HEK293T (cell line): ENCODE data around the gene SEZ6L.

Experiments used
- ARNT ChIP-seq: fragments of 450-650 bp; IDR thresholded peaks from 2 replicates; pipeline ENCODE4 v1.6.1; 2017; ENCODE audit warnings: mild to moderate bottlenecking
- BHLHE40 ChIP-seq: fragments of 450-650 bp; IDR thresholded peaks from 2 replicates; pipeline ENCODE4 v1.6.1; 2016; ENCODE audit warnings: mild to moderate bottlenecking, moderate library complexity, borderline replicate concordance
- ELF4 ChIP-seq: fragments of 450-650 bp; IDR thresholded peaks from 2 replicates; pipeline ENCODE4 v1.6.1; 2017; ENCODE audit warnings: antibody characterized with exemption
- FOXA1 ChIP-seq: fragments of 450-650 bp; IDR thresholded peaks from 2 replicates; pipeline ENCODE4 v1.6.1; 2016; ENCODE audit warnings: mild to moderate bottlenecking
- FOXK2 ChIP-seq: fragments of 450-650 bp; IDR thresholded peaks from 2 replicates; pipeline ENCODE4 v1.6.1; 2016; ENCODE audit warnings: mild to moderate bottlenecking
- FOXM1 ChIP-seq: fragments of 450-650 bp; IDR thresholded peaks from 2 replicates; pipeline ENCODE4 v1.6.1; 2017; ENCODE audit warnings: mild to moderate bottlenecking, borderline replicate concordance
- SP1 ChIP-seq: fragments of 450-650 bp; IDR thresholded peaks from 2 replicates; pipeline ENCODE4 v1.6.1; 2017
- SUZ12 ChIP-seq: fragments of 450-650 bp; IDR thresholded peaks from 2 replicates; pipeline ENCODE4 v1.6.1; 2016; ENCODE audit warnings: mild to moderate bottlenecking
- ZNF384 ChIP-seq: fragments of 450-650 bp; IDR thresholded peaks from 2 replicates; pipeline ENCODE4 v1.6.1; 2016
- TF ChIP-seq, protein P1 (sequence below): fragments of 450-650 bp; IDR thresholded peaks from 2 replicates; pipeline ENCODE4 v1.6.1; 2016

DNA sequence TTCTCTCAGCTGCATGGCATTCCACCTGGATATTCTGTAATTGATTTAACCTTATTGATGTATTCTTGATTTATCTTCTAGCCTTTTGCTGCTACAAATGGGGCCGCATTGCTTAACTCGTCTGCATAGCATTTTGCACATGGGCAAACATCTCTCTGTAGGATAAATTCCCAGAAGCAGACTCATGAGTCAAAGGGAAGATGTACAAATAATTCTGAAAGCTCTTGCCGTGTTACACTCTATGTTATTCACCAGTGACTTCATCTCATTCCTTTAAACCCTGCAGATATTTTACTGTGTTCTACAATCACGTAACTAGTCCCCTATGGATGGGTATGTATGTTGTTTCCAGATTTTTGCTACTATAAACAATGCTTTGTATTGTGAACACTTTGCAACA, 112.7 kb downstream of the SEZ6L start:
- TF ChIP-seq FOXM1 (no peak), SUZ12 (no peak), FOXA1 (no peak), FOXK2 (no peak), ZNF384 (no peak), ARNT (no peak), SP1 (no peak), ELF4 (no peak), BHLHE40 (no peak)
- TF ChIP-seq, protein P1, sequence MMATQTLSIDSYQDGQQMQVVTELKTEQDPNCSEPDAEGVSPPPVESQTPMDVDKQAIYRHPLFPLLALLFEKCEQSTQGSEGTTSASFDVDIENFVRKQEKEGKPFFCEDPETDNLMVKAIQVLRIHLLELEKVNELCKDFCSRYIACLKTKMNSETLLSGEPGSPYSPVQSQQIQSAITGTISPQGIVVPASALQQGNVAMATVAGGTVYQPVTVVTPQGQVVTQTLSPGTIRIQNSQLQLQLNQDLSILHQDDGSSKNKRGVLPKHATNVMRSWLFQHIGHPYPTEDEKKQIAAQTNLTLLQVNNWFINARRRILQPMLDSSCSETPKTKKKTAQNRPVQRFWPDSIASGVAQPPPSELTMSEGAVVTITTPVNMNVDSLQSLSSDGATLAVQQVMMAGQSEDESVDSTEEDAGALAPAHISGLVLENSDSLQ: no peak
